Activated CD8-positive, alpha-beta memory T cell treated with anti-CD3 and anti-CD28 coated beads, Interleukin-2, amount 50 U/mL, for 4 hours (primary cell): Measurements from ENCODE around the gene PFKP.

Experiments used
- DNase-seq: peaks from one replicate; pipeline ENCODE4 v3.0.0-alpha.2; 2020

The PFKP gene

DNA sequence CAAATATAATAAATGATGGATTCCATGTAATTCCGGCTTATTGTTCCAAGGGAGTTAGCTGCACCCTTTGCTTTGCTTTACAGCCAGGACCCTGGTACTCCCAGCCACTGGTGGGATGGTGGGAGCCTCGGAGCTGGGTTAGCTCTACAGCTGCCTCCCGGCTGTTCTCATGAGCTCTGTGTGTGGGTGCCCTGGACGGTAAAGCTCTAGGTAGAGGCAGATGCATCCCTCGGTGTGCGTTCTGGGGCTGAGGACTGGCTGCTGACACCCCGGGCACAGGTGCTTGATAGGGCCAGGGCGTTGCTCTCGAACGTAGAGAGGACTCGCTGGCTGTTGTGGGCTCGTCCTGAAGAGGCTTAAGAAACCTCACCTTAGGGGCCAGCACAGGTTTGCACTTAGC, 50.1 kb downstream of the PFKP start:
- no peak for DNase-seq

DNA sequence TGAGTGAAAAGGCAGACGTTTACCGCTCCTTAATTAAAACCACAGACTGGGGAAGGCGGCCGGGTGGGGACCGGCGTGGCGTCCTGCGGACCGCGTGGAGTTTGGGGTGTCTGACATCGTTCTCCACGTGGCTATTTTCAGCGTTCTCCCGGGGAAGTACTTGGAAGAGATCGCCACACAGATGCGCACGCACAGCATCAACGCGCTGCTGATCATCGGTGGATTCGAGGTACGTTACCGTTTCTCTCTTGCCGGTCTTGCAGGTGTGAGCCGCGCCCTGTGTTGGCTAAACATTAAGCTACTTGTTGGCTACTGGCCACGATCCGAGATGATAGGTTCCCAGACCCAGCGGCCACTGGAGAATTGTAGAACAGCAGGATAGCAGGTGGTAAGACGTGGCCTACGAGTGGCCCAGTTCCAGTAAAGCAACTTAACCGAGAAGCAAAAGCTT, 51.3 kb downstream of the PFKP start:
- no peak for DNase-seq

DNA sequence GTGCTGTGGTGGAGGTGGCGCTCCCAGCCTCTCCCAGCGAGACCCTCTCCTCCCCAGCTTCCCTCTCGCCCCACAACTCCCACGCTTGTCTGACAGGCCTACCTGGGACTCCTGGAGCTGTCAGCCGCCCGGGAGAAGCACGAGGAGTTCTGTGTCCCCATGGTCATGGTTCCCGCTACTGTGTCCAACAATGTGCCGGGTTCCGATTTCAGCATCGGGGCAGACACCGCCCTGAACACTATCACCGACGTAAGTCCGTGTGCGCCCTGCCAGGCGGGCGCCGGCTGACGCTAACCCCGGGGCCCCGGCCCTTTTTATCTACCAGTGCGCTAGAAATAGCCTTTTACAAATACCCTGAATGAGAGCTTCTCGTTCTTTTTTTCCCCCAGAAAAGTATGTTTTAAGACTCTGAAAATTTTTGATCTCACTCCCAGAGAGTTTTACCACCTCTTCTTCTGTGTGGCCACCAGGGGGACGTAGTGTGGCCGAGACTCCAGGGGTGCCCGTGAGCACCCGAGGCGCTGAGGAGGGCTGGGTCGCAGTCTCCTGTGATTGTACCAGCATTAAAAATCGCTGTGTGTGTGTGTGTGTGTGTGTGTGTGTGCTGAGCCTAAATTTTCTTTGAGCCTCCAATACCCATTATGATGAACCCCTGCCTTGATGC, 52.6 kb downstream of the PFKP start:
- DNase-seq, result no peak

DNA sequence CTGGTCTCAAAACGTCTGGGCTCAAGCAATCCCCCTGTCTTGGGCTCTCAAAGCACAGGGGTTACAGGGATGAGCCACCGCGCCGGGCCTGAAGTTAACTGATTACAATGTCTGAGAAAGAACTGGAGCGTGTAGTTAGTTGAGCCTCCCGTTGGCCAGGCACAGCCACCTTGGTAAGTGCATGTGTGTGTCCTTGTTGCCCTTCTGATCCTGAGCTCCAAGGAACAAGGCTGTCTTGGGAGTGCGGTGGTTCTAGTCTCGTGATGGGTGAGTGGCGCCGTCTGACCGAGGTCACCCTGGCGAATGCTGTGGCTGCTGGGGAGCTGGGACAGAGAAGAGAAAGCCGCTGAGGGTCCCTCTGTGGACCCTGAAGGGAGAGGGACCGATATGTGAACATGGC, 54.7 kb downstream of the PFKP start:
- DNase-seq, result no peak

DNA sequence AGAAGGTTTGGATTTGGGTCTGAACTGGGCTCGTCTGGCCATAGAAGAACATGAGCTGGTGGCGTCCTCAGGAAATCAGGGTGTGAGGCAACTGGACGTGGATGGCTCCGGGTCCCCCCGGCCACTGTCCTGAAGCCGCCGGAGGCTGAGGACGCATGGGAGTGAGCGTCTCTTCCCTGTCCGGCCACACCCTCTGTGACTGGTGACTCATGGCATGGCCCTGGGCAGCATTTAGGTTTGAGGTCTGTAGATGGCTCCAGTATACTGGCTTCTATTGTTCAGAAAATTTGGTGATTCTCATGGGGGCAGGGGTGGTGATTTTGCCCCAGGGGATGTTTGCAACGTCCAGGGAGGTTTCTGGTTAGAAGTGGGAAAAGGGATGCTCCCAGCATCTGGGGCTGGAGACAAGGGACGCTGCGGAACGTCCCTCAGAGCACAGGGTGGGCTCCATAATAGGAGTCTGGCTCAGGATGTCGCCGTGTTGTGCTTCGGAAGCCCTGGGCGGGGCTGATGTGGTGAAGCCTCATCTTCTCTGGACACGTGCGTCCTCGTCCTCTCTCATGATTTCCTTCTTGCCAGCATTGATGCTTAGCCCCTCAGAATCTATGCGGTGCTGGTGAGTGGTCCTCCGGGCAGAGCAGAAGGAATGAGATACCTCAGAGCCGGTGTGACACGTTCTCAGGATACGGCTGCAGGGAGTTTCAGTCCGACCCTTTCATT, 55.3 kb downstream of the PFKP start:
- DNase-seq, result no peak

DNA sequence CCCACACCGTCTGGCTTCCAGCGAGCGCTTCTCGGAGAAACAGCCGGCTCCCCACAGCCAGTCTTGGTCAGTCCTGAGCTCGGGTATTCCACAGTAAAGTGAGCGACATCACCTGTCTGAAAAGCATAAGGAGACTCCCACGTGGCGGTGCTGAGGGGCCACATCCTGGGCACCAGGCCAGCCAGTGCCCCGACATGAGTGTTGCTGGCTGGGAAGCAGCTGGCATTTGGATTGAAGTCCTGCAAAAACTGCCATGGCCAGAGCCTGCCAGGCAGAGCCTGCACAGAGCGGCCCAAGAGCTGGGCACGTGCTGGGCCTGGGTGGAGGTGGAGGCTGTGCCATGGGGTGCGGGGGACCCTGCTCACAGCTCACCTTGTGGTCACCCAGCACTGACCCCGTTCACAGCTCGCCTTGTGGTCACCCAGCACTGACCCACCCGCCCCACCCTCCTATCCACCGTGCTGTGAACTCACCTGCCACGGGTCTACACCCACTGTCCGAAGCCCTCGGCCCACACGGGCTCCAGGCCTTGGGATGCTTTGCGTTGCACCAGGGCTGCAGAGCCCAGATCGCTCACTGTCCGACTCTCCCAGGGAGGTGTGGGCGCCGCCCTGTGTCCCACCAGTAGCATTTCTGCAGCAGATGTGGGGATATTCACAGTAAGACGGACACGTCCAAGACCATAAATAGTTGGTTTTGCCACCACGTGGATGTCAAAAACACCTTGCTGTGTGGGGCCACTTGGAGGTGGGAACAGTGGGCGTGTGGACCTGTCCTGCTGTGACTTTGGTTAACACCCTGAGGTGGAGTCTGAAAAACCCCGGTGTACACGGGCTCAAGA, 56.4 kb downstream of the PFKP start:
- DNase-seq, result no peak

DNA sequence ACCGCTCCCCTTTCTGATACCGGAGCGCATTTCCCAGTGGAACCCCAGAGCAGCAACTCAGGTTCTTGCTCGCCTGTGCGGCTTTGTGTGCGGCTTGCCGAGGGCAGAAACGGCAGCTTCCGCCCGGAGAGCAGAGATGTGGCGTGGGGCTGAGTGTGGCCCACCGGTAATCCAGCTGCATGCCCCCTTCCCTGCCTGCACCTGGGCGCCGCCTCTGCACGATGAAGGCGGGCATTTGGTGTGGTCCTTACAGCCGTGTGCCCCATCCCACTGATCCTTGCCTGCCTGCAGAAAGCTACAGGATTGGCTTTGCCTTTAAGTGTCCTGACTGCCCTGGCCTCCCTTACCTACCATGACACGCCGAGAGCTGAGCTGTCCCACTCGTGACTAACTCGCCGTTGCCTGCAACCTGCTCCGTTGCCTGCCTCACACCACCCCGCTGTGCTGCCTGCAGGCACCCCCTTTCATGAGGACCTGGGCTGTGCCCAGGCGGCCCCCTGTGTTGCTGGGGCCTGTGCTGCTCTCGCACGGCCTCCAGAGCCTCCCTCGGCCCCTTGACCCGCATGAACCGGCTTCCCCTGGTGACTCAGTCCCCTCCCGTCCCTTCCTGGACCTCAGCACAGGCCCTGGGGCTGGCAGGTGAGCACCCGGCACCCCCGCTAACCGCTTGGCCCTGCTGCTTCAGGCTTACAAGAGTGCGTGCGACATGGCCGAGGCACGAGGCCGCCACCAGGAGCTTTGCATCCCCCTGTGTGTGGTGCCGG, 57.2 kb downstream of the PFKP start:
- no peak for DNase-seq

DNA sequence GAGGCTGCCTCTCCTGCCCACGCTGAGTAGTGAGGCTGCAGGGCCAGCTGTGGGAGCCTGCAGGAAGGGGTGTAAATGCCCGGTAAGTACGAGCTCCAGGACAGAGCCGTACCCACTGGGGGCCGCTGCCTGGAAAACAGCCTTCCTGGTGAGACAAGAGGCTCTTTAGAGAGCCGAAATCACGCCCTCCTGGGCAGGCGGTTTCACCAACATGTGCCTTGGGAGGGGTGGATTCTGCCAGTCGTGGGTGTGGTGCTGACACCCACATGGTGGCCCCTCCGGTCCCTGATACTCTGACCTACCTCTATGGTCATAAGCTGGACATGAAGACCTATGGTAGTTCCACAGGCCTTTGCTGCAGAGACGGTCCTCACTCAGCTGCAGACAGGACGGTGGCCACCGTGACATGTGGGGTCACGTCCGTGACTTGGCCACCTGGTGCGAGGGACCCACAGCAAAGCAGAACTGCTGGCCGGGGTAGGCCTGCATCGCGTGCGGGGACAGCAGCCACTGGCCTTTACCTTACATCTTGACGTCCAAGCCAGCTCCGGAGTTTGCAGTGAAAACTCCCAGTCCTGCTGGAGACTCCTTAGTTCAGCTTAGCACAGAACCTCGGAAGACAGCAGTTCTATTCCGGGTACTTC, 58.3 kb downstream of the PFKP start:
- DNase-seq, result no peak

DNA sequence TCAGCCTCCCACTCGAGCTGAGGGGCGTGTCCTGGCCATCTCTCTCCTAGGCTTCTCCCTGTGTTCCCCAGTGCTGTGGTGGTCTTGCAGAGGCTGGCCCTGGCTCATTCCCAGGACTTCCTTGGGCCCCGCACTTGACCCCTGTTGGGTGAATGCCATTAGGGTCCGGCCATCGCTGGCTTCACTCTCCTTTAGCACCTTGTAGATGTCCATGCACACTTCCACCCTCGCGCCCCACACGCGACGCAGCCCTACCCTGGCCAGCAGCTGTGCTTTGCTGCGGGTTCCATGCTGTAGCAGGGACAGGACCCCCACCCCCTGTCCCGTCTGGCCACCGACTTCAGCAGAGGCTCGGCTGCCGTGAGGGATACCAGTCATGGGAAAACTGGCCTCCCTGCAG, 58.9 kb downstream of the PFKP start:
- DNase-seq, result no peak

DNA sequence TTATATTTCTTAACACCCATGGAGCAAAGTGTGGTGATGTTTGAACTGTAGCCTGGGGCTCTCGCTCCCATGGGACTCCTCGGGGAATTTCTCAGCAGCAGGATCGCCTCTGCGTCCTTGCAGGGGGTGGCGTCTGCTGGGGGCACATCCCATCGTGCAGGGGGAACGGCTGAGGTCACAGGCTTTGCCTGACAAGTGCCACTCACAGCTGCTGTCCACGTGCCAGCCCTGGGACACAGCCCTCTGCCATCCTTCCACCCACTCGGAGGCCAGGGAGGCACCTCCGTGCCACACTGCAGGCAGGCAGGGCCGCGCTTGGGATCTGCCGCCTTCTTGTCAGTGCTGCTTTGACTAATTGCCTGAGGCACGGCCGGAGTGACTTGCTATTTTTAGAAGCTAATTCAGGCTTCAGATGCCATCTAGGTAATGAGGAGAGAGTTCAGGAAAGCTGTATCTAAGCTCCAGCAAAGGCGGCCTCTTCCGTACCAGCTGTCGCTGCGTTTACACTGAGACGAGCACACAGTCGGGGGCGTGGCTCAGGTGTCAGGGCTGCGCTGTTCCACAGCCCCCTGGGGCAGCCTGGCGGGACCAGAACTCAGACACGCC, 59.5 kb downstream of the PFKP start:
- DNase-seq, result no peak

DNA sequence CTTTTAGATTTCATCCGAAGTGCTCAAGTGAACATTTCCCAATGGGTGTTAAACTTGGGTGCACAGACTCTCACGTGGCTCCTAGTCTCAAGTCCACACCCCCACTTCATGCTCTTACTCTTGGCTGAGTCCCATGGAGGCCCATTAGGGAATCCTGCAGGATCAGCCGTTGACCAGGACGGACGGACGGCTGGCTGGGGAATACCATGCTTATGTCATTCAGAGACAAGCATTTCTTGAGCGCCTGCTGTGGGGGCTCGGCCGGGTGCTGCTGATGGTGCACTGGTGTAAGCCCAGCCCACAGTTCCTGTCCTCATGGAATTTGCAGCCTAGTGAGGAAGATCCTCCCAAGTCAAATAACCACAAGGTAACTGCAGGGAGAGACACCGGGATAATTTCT, 60.6 kb downstream of the PFKP start:
- DNase-seq, result no peak

DNA sequence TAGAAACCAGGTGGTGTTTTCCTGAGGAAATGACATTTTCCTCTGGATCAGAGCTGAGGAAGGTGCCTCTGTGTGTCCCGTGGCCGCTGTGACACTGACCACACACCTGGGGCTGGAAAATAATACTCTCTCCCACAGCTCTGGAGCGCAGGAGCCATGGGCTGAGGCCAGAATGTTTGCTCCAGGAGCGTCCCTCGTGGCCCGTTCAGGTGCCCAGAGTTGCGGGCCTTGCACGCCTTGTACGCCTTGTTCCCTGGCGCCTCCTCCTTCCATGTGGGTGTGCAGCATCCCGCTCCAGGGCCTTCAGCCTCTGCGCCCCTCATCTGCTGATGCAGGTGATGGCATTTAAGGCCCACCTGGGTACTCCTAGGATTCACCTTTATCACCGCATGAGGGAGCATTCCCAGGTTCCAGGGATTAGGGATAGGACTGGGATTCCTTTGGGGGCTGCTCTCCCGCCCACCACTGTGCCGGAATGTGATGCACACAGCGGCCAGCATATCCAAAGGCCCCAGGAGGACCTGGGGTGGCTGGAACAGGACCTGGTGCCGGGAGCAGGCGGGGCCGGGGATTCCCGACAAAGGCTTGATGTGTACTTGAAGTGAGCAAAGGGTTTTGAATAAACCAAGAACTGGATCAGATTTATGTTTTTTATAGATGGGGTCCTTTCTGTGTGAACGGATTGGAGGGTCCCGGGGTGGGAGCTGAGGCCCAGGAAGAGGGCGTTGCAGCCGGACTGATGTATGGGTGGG, 61.2 kb downstream of the PFKP start:
- no peak for DNase-seq

DNA sequence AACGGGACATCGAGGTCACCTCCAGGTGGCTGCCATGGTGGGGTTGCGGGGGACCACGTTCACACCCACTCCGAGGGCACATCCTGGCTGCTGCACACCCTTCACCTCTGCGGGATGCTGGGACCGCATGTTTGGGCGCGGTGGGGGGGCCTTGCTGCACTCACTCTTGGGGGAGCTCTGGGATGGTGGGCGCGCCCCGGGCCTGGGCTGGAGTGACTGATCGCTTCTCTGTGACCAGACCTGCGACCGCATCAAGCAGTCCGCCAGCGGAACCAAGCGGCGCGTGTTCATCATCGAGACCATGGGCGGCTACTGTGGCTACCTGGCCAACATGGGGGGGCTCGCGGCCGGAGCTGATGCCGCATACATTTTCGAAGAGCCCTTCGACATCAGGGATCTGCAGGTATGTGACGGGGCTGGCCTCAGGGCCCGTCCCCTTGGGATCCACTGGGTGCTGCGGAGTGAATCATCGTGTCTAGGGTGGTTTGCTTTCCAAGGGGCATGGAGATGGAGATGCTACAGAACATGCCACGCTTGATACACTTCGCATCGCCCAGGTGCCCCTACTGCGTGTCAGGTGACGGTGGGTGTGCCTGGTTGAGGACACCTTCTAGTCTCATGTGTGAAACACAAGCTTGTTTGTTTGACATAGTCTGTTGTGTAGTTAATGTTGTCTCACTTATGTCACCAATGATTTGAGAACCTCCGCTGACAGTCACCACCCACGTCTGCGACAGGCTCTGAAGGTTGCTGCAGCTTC, 62.4 kb downstream of the PFKP start:
- DNase-seq, result no peak

DNA sequence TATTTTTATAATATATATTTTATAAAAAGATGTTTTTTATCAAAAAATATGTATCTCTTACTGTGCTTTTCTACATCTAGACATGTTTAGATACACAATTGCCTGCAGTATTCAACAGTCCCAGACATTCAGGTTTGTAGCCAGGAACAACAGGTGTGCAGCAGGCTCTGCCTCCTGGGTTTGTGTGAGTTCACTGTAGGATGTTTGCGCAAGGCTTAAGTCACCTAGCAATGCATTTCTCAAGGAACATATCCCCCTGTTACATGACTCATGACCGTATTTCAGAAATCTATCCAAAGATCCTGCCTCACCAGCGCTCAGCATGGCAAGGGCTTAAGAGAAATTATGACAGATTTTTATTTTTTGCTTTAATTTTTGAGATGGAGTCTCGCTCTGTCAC, 63.8 kb downstream of the PFKP start:
- no peak for DNase-seq

DNA sequence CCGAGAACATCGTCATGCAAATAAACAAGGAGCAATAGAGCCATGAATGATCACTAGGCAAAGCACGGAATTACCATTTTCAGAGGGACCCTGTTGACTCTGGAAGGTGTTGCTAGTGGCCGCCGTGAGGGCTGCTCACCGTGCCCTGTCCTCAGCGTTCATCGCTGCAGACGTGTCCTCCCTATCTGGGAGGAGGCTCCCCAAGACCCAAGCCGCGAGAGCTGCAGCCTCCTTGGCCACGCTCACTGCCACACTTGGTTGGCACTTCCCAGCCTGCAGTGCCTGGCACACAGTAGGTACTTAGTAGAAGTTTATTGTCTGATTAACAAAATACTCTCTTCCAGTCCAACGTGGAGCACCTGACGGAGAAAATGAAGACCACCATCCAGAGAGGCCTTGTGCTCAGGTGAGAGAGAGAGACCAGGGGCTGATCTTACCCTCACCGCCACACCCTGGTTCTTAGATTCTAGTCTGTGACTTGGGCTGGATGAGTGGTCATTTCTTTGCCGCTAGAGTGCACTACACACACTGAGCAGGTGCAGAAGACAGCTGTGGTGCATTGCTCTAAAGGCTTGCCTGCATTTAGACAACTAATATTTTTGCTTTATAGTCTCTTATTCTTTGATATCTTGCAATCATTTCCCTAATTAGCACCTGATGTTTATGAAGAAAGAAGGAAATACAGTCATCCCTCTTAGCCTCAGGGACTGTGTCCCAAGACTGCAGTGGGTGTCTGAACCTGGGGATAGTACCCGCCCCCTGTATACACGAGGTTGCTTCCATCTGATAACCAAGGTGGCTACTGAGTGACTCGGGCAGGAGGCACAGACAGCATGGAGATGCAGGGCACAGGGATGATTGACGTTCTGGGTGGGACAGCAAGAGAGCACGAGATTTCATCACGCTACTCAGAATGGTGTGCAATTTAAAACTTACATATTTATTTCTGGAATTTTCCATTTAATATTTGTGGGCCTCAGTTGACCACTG, 65.0 kb downstream of the PFKP start:
- DNase-seq, result no peak

DNA sequence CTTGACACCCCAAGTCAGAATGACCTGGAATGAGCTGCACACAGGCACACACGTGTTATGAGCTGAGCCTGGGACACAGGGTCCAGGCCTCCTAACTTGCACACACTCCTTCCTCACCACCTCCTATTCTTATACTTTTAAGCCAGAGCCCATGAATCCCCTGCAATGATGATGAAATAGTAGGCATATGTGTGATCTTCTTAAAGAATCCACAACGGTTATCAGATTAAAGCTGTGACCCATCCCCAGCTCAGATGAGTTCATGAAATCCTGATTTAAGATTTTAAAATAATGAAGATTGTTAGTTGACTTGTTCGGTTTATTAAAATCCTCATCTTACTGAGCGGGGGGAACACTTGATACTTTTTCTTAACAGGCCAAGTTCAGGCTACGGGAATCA, 66.6 kb downstream of the PFKP start:
- DNase-seq, result no peak

DNA sequence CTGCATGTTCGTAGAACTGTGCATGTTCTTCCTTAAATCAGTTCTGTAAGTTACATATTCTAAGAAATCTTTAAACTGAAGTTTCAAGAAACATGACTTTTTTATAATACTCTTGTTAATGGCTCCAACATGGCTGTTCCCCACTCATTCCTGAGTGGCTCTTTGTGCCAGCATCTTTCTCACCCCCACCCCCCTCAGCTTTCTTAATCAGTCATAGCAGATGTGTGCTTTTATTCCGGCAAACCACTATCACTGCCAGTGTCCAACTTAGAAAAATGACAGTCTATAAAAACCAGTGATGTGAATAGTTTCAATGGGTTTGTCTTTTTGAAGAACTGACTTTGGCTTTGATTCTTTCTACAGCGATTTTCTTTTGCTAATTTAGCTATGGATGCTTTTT, 67.7 kb downstream of the PFKP start:
- DNase-seq, result no peak

DNA sequence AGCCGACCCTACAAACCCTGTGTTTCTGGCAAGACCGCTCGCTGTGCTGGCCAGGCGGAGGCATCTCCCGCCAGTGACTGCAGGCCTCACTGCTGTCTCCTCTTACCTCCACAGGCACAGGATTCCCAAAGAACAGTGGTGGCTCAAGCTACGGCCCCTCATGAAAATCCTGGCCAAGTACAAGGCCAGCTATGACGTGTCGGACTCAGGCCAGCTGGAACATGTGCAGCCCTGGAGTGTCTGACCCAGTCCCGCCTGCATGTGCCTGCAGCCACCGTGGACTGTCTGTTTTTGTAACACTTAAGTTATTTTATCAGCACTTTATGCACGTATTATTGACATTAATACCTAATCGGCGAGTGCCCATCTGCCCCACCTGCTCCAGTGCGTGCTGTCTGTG, 69.0 kb downstream of the PFKP start:
- DNase-seq, result no peak
